Measurements from ENCODE around the gene PROZ.

Gene PROZ

GRCh38 chr13:113123226-113124201, 34.9 kb upstream of the PROZ start:
- Histone ChIP-seq H3K36me3 (ENCODE audit: control insufficient read depth, insufficient read depth, low read length) (no peaks in the 10 kb centered on the region), H3K27ac (ENCODE audit: low read depth, low read length) (no peak overlapping the region), H3K27me3 (ENCODE audit: control insufficient read depth, insufficient read depth, low read length) (no peaks in the 10 kb centered on the region), H3K4me1 (ENCODE audit: control insufficient read depth, insufficient read depth, low read length) (no peaks in the 10 kb centered on the region), H3K9ac (ENCODE audit: low read length) (no peak overlapping the region), H3K4me3 (ENCODE audit: low read length) (peak overlapping the region; percentile 42)

GRCh38 chr13:113124211-113124970, 34.1 kb upstream of the PROZ start:
- H3K27me3 ChIP-seq (ENCODE audit: control insufficient read depth, insufficient read depth, low read length) = no peaks in the 10 kb centered on the region
- no peak overlapping the region for H3K27ac ChIP-seq (ENCODE audit: low read depth, low read length)
- H3K9ac ChIP-seq (ENCODE audit: low read length) = no peak overlapping the region
- H3K4me3 ChIP-seq (ENCODE audit: low read length) = no peak overlapping the region
- H3K36me3 ChIP-seq (ENCODE audit: control insufficient read depth, insufficient read depth, low read length) = no peaks in the 10 kb centered on the region
- no peaks in the 10 kb centered on the region for H3K4me1 ChIP-seq (ENCODE audit: control insufficient read depth, insufficient read depth, low read length)

GRCh38 chr13:113125506-113126264, 32.8 kb upstream of the PROZ start:
- Histone ChIP-seq H3K27ac (ENCODE audit: low read depth, low read length) (no peak overlapping the region), H3K4me1 (ENCODE audit: control insufficient read depth, insufficient read depth, low read length) (no peaks in the 10 kb centered on the region), H3K27me3 (ENCODE audit: control insufficient read depth, insufficient read depth, low read length) (no peaks in the 10 kb centered on the region), H3K4me3 (ENCODE audit: low read length) (no peak overlapping the region), H3K9ac (ENCODE audit: low read length) (no peak overlapping the region), H3K36me3 (ENCODE audit: control insufficient read depth, insufficient read depth, low read length) (no peaks in the 10 kb centered on the region)

- Histone ChIP-seq H3K4me1 (ENCODE audit: control insufficient read depth, insufficient read depth, low read length) (no peaks in the 10 kb centered on the region), H3K27ac (ENCODE audit: low read depth, low read length) (no peak overlapping the region), H3K4me3 (ENCODE audit: low read length) (no peak overlapping the region), H3K9ac (ENCODE audit: low read length) (no peak overlapping the region), H3K27me3 (ENCODE audit: control insufficient read depth, insufficient read depth, low read length) (no peaks in the 10 kb centered on the region), H3K36me3 (ENCODE audit: control insufficient read depth, insufficient read depth, low read length) (no peaks in the 10 kb centered on the region)
Measured at GRCh38 chr13:113126265-113127150, 31.9 kb upstream of the PROZ start.

- Histone ChIP-seq H3K27me3 (ENCODE audit: control insufficient read depth, insufficient read depth, low read length) (no peaks in the 10 kb centered on the region), H3K4me3 (ENCODE audit: low read length) (no peak overlapping the region), H3K4me1 (ENCODE audit: control insufficient read depth, insufficient read depth, low read length) (no peaks in the 10 kb centered on the region), H3K9ac (ENCODE audit: low read length) (no peak overlapping the region), H3K27ac (ENCODE audit: low read depth, low read length) (no peak overlapping the region), H3K36me3 (ENCODE audit: control insufficient read depth, insufficient read depth, low read length) (no peaks in the 10 kb centered on the region)
Measured at GRCh38 chr13:113129480-113129879, 29.0 kb upstream of the PROZ start.

- Histone ChIP-seq H3K9ac (ENCODE audit: low read length) (no peak overlapping the region), H3K27me3 (ENCODE audit: control insufficient read depth, insufficient read depth, low read length) (no peaks in the 10 kb centered on the region), H3K4me1 (ENCODE audit: control insufficient read depth, insufficient read depth, low read length) (no peaks in the 10 kb centered on the region), H3K4me3 (ENCODE audit: low read length) (peak overlapping the region; percentile 6), H3K36me3 (ENCODE audit: control insufficient read depth, insufficient read depth, low read length) (no peaks in the 10 kb centered on the region), H3K27ac (ENCODE audit: low read depth, low read length) (no peak overlapping the region)
Measured at GRCh38 chr13:113129921-113130750, 28.3 kb upstream of the PROZ start.

- Histone ChIP-seq H3K27ac (ENCODE audit: low read depth, low read length) (no peak overlapping the region), H3K4me1 (ENCODE audit: control insufficient read depth, insufficient read depth, low read length) (no peaks in the 10 kb centered on the region), H3K4me3 (ENCODE audit: low read length) (no peak overlapping the region), H3K27me3 (ENCODE audit: control insufficient read depth, insufficient read depth, low read length) (no peaks in the 10 kb centered on the region), H3K36me3 (ENCODE audit: control insufficient read depth, insufficient read depth, low read length) (no peaks in the 10 kb centered on the region), H3K9ac (ENCODE audit: low read length) (no peak overlapping the region)
Measured at GRCh38 chr13:113135281-113135760, 23.1 kb upstream of the PROZ start.

GRCh38 chr13:113137691-113138298, 20.7 kb upstream of the PROZ start:
- Histone ChIP-seq H3K36me3 (ENCODE audit: control insufficient read depth, insufficient read depth, low read length) (no peaks in the 10 kb centered on the region), H3K27me3 (ENCODE audit: control insufficient read depth, insufficient read depth, low read length) (no peaks in the 10 kb centered on the region), H3K4me3 (ENCODE audit: low read length) (no peak overlapping the region), H3K9ac (ENCODE audit: low read length) (no peak overlapping the region), H3K27ac (ENCODE audit: low read depth, low read length) (no peak overlapping the region), H3K4me1 (ENCODE audit: control insufficient read depth, insufficient read depth, low read length) (no peaks in the 10 kb centered on the region)

- no peak overlapping the region for H3K27ac ChIP-seq (ENCODE audit: low read depth, low read length)
- H3K4me1 ChIP-seq (ENCODE audit: control insufficient read depth, insufficient read depth, low read length) = no peaks in the 10 kb centered on the region
- no peak overlapping the region for H3K9ac ChIP-seq (ENCODE audit: low read length)
Measured at GRCh38 chr13:113138792-113139551, 19.5 kb upstream of the PROZ start.

GRCh38 chr13:113139577-113139976, 18.9 kb upstream of the PROZ start:
- no peak overlapping the region for H3K4me3 ChIP-seq (ENCODE audit: low read length)
- no peak overlapping the region for H3K9ac ChIP-seq (ENCODE audit: low read length)
- H3K4me1 ChIP-seq (ENCODE audit: control insufficient read depth, insufficient read depth, low read length) = no peaks in the 10 kb centered on the region
- no peak overlapping the region for H3K27ac ChIP-seq (ENCODE audit: low read depth, low read length)
- H3K27me3 ChIP-seq (ENCODE audit: control insufficient read depth, insufficient read depth, low read length) = no peaks in the 10 kb centered on the region
- no peaks in the 10 kb centered on the region for H3K36me3 ChIP-seq (ENCODE audit: control insufficient read depth, insufficient read depth, low read length)

More at GRCh38 chr13:113138792-113139551, 19.5 kb upstream of the PROZ start:
- Histone ChIP-seq H3K27me3 (ENCODE audit: control insufficient read depth, insufficient read depth, low read length) (no peaks in the 10 kb centered on the region), H3K36me3 (ENCODE audit: control insufficient read depth, insufficient read depth, low read length) (no peaks in the 10 kb centered on the region), H3K4me3 (ENCODE audit: low read length) (no peak overlapping the region)

Measured in rectal smooth muscle tissue (tissue), 1 donor.